Stimulated activated CD8-positive, alpha-beta memory T cell treated with anti-CD3 and anti-CD28 coated beads, Interleukin-2, amount 100 ng/mL, for 1 hour (primary cell): ENCODE results near the gene GOLGA8N.
A peak's percentile ranks its signal among the peaks of the same experiment; 100 is the strongest.
"Not testable (repeated sequence)": the region's sequence is repeated elsewhere in the genome, so short reads cannot be mapped to it uniquely, and the experiment has no call there.

Source experiments
- DNase-seq, 2 donors: peaks; one replicate each; pipeline ENCODE4 v3.0.0-alpha.2; 2020; ENCODE audit warnings: low read depth in 2 of 2

The GOLGA8N gene

GRCh38 chr15:32593151-32593550 is at the start of gene GOLGA8N:
TSS of gene GOLGA8N (plus strand) at chr15:32593456.
- not testable (repeated sequence) for DNase-seq

GRCh38 chr15:32543456-32543855 is 49.8 kb upstream of the GOLGA8N start:
- DNase-seq = not testable (repeated sequence)

- not testable (repeated sequence) for DNase-seq
These were observed 48.1 kb upstream of the GOLGA8N start for GRCh38 chr15:32545129-32545528.

GRCh38 chr15:32554587-32554986 is 38.7 kb upstream of the GOLGA8N start:
- DNase-seq = not testable (repeated sequence)

GRCh38 chr15:32562198-32562597 is 31.1 kb upstream of the GOLGA8N start:
- not testable (repeated sequence) for DNase-seq

- DNase-seq = not testable (repeated sequence)
These were observed 24.3 kb upstream of the GOLGA8N start for GRCh38 chr15:32568988-32569387.

- DNase-seq = peak in 1 of 2 donors; percentile 1
These were observed 14.8 kb upstream of the GOLGA8N start for GRCh38 chr15:32578482-32578881.

- DNase-seq = not testable (repeated sequence)
These were observed 7.4 kb upstream of the GOLGA8N start for GRCh38 chr15:32585844-32586243.

GRCh38 chr15:32609518-32609917 is 16.3 kb downstream of the GOLGA8N start:
- not testable (repeated sequence) for DNase-seq

- DNase-seq = not testable (repeated sequence)
These were observed 17.5 kb downstream of the GOLGA8N start for GRCh38 chr15:32610719-32611118.

GRCh38 chr15:32614712-32615050 is 21.4 kb downstream of the GOLGA8N start:
- not testable (repeated sequence) for DNase-seq

- DNase-seq = peak; percentile 57 to 66
These were observed 22.0 kb downstream of the GOLGA8N start, which contains the start of gene ARHGAP11A for GRCh38 chr15:32615051-32615870. TSS of gene ARHGAP11A (plus strand) at chr15:32615504. CDS start at chr15:32616212, 708 bp downstream.

GRCh38 chr15:32615871-32616426 is 22.7 kb downstream of the GOLGA8N start:
- DNase-seq = not testable (repeated sequence)

GRCh38 chr15:32636410-32636809 is 43.2 kb downstream of the GOLGA8N start:
- DNase-seq = no peak

GRCh38 chr15:32636908-32637567 is 43.8 kb downstream of the GOLGA8N start:
- no peak for DNase-seq

GRCh38 chr15:32637704-32638103 is 44.4 kb downstream of the GOLGA8N start:
- no peak for DNase-seq

GRCh38 chr15:32641517-32642059 is 48.3 kb downstream of the GOLGA8N start, which contains the start of gene SCG5:
TSS of gene SCG5 (plus strand) at chr15:32641710. CDS start at chr15:32643593, 1,883 bp downstream.
- no peak for DNase-seq

GRCh38 chr15:32642667-32643435 is 49.6 kb downstream of the GOLGA8N start:
- DNase-seq = no peak

- no peak for DNase-seq
These were observed 50.7 kb downstream of the GOLGA8N start for GRCh38 chr15:32643907-32644445.

- DNase-seq = no peak
These were observed 53.0 kb downstream of the GOLGA8N start for GRCh38 chr15:32646291-32646690.

- no peak for DNase-seq
These were observed 56.1 kb downstream of the GOLGA8N start for GRCh38 chr15:32649342-32649741.
